Right lobe of liver (tissue), 6 donors: ENCODE measurements around the gene IGFBP4. TPM values are rescaled to one million over a fixed set of nuclear protein-coding genes. Genes with fewer than 3 reads are reported as not detected.
A peak's percentile ranks its signal among the peaks of the same experiment; 100 is the strongest.

ENCODE experiments used
- ATAC-seq, 4 donors: fragments of 200-7000 bp; cut with Tn5 transposase; one replicate each; pipeline ENCODE4 v1.9.1; 2020; ENCODE audit warnings: mild to moderate bottlenecking in 4 of 4, moderate library complexity in 4 of 4
- DNase-seq, 3 donors: peaks; one replicate each; pipeline ENCODE4 v3.0.0-alpha.2; 2020
- H3K27ac ChIP-seq, 3 donors: fragments of 200-600 bp; one replicate each; pipeline ENCODE4 v1.8.0; 2022
- H3K27me3 ChIP-seq, 2 donors: fragments of 200-600 bp; one replicate each; pipeline ENCODE4 v1.8.0; 2022
- H3K36me3 ChIP-seq, 4 donors: fragments of 200-600 bp; sonication (generic) in 1 of 4; one replicate each; pipeline versions ENCODE4 v1.5.1 to v1.8.0; 2017 to 2022; ENCODE audit warnings: control low read depth in 1 of 4
- H3K4me1 ChIP-seq, 4 donors: fragments of 200-600 bp; sonication (generic) in 1 of 4; one replicate each; pipeline versions ENCODE4 v1.5.1 to v1.8.0; 2017 to 2022; ENCODE audit warnings: control low read depth in 1 of 4
- H3K4me3 ChIP-seq, 3 donors: fragments of 200-600 bp; one replicate each; pipeline ENCODE4 v1.8.0; 2022
- H3K9me3 ChIP-seq, 4 donors: fragments of 200-600 bp; sonication (generic) in 1 of 4; one replicate each; pipeline versions ENCODE4 v1.5.1 to v1.8.0; 2017 to 2022; ENCODE audit warnings: control low read depth in 1 of 4
- POLR2A ChIP-seq: fragments of 450-650 bp; IDR thresholded peaks from one replicate; pipeline ENCODE4 v1.6.1; 2017; ENCODE audit warnings: antibody characterized with exemption, mild to moderate bottlenecking
- WGBS: methylation state at CpG from one replicate; pipeline ENCODE4 v1.1.6; 2018; ENCODE audit warnings: low coverage, low lambda C conversion rate; ENCODE audit not compliant: insufficient coverage; ENCODE audit errors: missing lambda C conversion rate; 5-methylcytosine and 5-hydroxymethylcytosine counted together
- intact Hi-C, 2 donors: fragments of 100-400 bp; cut with DNase I; formaldehyde crosslinking; loops; one replicate each; pipeline versions ENCODE4 v1.11.2 to v1.14.1; 2022
- total RNA-seq, 6 experiments: library from RNA; depleted of rRNA in 2 of 6; stranded (reverse); fragments of >200 nt in 2 of 6; fragmentation: NEBNext Ultra II Directional in 3 of 6; extraction: Animal tissue kit (Norgen Biotek cat#: 25700) in 3 of 6; gene quantifications; one replicate each; pipeline versions ENCODE4 v1.1.0 to v1.2.4, GENCODE V29; 2016 to 2023
- TF ChIP-seq, protein P1 (sequence below), 4 donors: fragments of 200-600 bp in 3 of 4; fragments of 450-650 bp in 1 of 4; IDR thresholded peaks; one replicate each; pipeline versions ENCODE4 v1.5.1 to v1.8.0; 2016 to 2022; ENCODE audit warnings: antibody characterized with exemption in 4 of 4, mild to moderate bottlenecking in 2 of 4
- donor health status: DM: no; HTN: yes; CAD: no.
- donor health status: DM: no; HTN: no; CAD: no.
- donor health status: DM: no; HTN: no; CAD: no.
- donor health status: DM: no; HTN: yes; CAD: no.
- donor health status: DM: no; HTN: yes; CAD: no.

Gene IGFBP4
- total RNA-seq, 6 experiments from 2014 or later: 382 to 716 (median 430) TPM

DNA sequence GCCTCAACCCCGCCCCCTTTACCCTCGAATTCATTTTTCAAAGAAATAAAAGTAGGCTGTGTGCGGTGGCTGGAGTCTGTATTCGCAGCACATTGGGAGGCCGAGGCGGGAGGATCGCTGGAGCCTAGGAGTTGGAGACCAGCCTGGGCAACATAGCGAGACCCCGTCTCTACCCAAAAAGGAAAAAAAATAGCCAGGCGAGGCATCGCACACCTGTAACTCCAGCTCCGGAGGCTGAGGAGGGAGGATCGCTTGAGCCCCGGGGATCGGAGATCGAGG lies 24.9 kb upstream of the IGFBP4 start:
- no peak for DNase-seq
- WGBS: 60% methylated on average over 13 of the region's 16 CpGs
- Histone ChIP-seq H3K27ac (no peak overlapping the region), H3K4me1 (peaks cover 0 to 5% (median 0%) of the 10 kb centered on the region in 4 donors), H3K27me3 (no peaks in the 10 kb centered on the region), H3K4me3 (peak overlapping the region; percentile 32 to 52 (median 41)), H3K9me3 (no peaks in the 10 kb centered on the region), H3K36me3 (no peaks in the 10 kb centered on the region)
- intact Hi-C loops: loop anchor here in 1 of 2 donors (5.0 kb wide), 1 partner anchor 61 kb away; no protein-coding TSS in a partner anchor
- no peak for TF ChIP-seq POLR2A
- TF ChIP-seq, protein P1, sequence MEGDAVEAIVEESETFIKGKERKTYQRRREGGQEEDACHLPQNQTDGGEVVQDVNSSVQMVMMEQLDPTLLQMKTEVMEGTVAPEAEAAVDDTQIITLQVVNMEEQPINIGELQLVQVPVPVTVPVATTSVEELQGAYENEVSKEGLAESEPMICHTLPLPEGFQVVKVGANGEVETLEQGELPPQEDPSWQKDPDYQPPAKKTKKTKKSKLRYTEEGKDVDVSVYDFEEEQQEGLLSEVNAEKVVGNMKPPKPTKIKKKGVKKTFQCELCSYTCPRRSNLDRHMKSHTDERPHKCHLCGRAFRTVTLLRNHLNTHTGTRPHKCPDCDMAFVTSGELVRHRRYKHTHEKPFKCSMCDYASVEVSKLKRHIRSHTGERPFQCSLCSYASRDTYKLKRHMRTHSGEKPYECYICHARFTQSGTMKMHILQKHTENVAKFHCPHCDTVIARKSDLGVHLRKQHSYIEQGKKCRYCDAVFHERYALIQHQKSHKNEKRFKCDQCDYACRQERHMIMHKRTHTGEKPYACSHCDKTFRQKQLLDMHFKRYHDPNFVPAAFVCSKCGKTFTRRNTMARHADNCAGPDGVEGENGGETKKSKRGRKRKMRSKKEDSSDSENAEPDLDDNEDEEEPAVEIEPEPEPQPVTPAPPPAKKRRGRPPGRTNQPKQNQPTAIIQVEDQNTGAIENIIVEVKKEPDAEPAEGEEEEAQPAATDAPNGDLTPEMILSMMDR (IDR thresholded peaks at IDR 0.05): no peak
- no peak for ATAC-seq

DNA sequence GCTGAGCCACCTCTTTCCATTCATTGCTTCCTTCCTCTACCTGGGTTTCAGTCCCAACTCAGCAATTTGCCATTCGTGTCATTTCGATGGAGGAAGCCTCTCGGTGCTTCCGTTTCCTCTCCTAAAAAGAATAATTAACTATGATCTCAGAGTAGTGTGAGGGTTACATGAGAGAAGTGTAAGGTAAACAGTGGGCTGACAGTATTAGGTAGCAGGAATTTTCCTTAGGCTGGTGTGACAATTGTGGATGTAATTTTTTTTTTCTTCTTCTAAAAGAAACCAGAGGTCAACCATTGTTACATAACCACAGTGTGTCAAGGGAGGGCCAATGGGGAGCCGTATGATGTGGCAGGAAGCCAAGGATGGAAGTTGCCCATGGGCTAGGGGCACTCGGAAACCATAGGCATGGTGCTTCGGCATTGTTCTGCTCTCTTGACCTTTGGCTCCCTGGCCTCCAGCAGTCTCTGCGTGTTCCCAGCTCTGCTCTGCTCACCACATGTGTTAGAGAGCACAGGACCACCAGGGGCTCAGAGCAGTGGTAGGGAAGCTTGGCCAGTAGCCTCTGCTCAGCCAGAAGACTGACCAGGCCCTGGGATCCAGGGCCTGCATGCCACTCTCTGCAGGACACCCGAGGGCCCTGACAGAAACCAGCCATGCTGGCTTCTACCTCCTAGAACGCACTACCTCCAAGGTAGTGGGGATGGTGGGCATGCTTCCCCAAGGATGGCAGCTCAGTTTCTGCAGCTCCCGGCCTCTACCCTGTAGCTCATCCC lies 23.5 kb upstream of the IGFBP4 start:
- H3K27me3 ChIP-seq: no peaks in the 10 kb centered on the region
- no peak overlapping the region for H3K27ac ChIP-seq
- no peak for DNase-seq
- H3K9me3 ChIP-seq: no peaks in the 10 kb centered on the region
- H3K4me3 ChIP-seq: no peak overlapping the region
- intact Hi-C loops: loop anchor here in 1 of 2 donors (5.0 kb wide), 1 partner anchor 62 kb away; no protein-coding TSS in a partner anchor
- peaks cover 0 to 5% (median 0%) of the 10 kb centered on the region in 4 donors for H3K4me1 ChIP-seq
- TF ChIP-seq, protein P1 (IDR thresholded peaks at IDR 0.05): no peak
- TF ChIP-seq POLR2A: no peak
- no peaks in the 10 kb centered on the region for H3K36me3 ChIP-seq
- 24% methylated on average over 7 of the region's 11 CpGs for WGBS
- ATAC-seq: no peak

DNA sequence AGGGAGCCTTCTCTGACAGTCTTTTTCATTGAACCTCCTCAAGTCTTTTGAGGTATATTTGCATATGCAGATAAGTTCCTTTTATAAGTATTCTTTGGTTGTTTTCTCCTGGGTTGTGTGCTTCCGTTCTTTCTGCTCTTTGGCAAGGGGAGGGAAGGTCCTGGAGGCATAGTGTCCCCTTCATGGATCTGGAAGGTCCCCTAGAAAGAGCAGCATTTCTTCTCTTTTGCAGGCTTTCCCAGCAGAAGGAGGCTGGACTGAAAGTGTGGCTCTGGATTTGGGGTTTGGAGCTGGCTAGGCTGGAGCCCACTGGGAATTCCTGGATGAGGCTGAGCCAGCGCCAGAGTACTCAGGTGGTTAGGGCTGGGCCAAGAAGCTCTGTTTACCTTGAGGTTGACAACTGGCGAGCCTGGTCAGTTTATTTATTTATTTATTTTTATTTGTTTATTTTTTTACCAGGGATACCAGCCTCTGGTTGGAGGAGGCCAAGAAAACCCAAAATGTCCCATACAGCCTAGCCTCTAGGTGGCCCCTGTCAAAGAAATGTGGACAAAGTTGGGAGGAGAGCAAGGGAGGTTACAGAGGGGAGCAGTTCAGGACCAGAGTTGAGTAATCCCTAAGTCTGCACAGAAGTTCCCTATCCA lies 20.1 kb upstream of the IGFBP4 start:
- Histone ChIP-seq H3K9me3 (no peaks in the 10 kb centered on the region), H3K27ac (no peak overlapping the region), H3K4me3 (no peak overlapping the region), H3K36me3 (no peaks in the 10 kb centered on the region), H3K27me3 (no peaks in the 10 kb centered on the region), H3K4me1 (peaks cover 0 to 5% (median 0%) of the 10 kb centered on the region in 4 donors)
- peak in 3 of 4 donors; percentile 24 to 38 (median 37) for ATAC-seq
- intact Hi-C loops: no loop called here
- TF ChIP-seq, protein P1 (IDR thresholded peaks at IDR 0.05): peak in 1 of 4 donors; percentile 14
- no peak for TF ChIP-seq POLR2A
- DNase-seq: no peak
- WGBS: 67% methylated on average over 3 of the region's 3 CpGs

DNA sequence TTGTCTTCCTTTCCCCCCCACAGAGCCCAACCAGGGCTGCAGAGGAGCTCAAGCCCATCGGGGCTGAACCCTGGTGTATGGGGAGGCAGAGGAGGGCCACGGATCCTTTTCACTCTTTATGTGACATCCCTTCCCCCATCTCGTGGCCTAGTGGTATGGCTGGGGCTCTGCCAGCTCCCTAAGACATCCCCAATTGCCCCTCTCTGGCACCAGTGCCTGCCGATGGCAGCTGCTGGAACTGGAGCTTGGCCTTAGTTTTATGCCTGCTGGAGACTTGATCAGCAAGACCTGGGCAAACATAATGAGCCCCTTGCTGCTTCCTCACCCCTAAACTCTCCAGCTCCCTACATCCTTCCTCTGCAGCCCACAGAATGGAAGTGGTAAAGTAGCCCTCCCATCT lies 17.5 kb upstream of the IGFBP4 start:
- WGBS: 47% methylated on average over 3 of the region's 4 CpGs

More for the DNA sequence above, 17.5 kb upstream of the IGFBP4 start:
- Histone ChIP-seq H3K27ac (no peak overlapping the region), H3K27me3 (no peaks in the 10 kb centered on the region), H3K4me1 (peaks cover 0 to 5% (median 0%) of the 10 kb centered on the region in 4 donors), H3K4me3 (no peak overlapping the region), H3K36me3 (no peaks in the 10 kb centered on the region), H3K9me3 (no peaks in the 10 kb centered on the region)
- DNase-seq: peak in 1 of 3 donors; percentile 38
- intact Hi-C loops: no loop called here
- no peak for TF ChIP-seq POLR2A
- TF ChIP-seq, protein P1 (IDR thresholded peaks at IDR 0.05): no peak
- no peak for ATAC-seq
